ENCODE data around the gene TMEM109.

DNA sequence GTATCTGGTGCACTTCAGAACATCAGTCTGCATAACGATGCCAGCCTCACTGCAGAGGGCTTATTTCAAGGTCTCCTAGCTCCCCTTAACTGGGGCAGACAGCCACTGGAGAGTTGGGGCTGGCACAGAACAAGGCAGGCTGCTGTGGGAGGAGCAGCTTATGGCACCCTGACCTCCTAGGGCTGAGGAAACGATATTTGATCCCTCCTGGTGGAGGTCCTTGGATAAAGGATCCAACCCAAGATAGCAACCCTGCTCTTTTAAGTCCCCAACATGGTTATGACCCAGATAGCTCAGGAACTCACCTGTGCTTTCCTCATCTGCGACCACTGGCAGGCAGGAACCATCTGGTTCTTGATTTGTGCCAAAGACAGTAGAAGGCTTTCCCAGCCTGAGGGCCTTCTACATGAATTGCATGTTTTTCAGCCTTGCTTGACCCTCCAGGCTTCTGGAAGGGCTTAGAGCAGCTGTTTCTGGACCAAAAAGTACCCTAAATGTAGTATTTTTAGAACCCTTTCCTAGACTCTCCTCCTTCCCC is 2.8 kb downstream of the TMEM109 start:
- TF ChIP-seq, protein P1, sequence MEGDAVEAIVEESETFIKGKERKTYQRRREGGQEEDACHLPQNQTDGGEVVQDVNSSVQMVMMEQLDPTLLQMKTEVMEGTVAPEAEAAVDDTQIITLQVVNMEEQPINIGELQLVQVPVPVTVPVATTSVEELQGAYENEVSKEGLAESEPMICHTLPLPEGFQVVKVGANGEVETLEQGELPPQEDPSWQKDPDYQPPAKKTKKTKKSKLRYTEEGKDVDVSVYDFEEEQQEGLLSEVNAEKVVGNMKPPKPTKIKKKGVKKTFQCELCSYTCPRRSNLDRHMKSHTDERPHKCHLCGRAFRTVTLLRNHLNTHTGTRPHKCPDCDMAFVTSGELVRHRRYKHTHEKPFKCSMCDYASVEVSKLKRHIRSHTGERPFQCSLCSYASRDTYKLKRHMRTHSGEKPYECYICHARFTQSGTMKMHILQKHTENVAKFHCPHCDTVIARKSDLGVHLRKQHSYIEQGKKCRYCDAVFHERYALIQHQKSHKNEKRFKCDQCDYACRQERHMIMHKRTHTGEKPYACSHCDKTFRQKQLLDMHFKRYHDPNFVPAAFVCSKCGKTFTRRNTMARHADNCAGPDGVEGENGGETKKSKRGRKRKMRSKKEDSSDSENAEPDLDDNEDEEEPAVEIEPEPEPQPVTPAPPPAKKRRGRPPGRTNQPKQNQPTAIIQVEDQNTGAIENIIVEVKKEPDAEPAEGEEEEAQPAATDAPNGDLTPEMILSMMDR (IDR thresholded peaks at IDR 0.05): no peak
- no peak for TF ChIP-seq POLR2A (IDR thresholded peaks at IDR 0.05)
